Endothelial cell (in vitro differentiated cells): Measurements from ENCODE around the gene COL5A2. TPM values are rescaled to one million over a fixed set of nuclear protein-coding genes. Genes with fewer than 3 reads are reported as not detected.

ENCODE experiments used
- DNase-seq: peaks from one replicate; pipeline ENCODE4 v3.0.0; 2021; ENCODE audit warnings: low spot score
- H3K27ac Mint-ChIP-seq: one replicate; pipeline ENCODE4 v1.8.0; 2021; ENCODE audit warnings: mixed read lengths, inconsistent platforms; ENCODE audit not compliant: unreplicated experiment
- H3K27me3 Mint-ChIP-seq: one replicate; pipeline ENCODE4 v1.8.0; 2021; ENCODE audit warnings: mild to moderate bottlenecking, moderate library complexity, mixed read lengths, inconsistent platforms; ENCODE audit not compliant: unreplicated experiment
- H3K36me3 Mint-ChIP-seq: one replicate; pipeline ENCODE4 v1.8.0; 2021; ENCODE audit warnings: mild to moderate bottlenecking, low read depth, mixed read lengths, inconsistent platforms; ENCODE audit not compliant: unreplicated experiment
- H3K4me1 Mint-ChIP-seq: one replicate; pipeline ENCODE4 v1.8.0; 2021; ENCODE audit warnings: mild to moderate bottlenecking, mixed read lengths, inconsistent platforms; ENCODE audit not compliant: unreplicated experiment
- H3K4me3 Mint-ChIP-seq: one replicate; pipeline ENCODE4 v1.8.0; 2021; ENCODE audit warnings: mild to moderate bottlenecking, mixed read lengths, inconsistent platforms; ENCODE audit not compliant: unreplicated experiment
- H3K9me3 Mint-ChIP-seq: one replicate; pipeline ENCODE4 v1.8.0; 2021; ENCODE audit warnings: mixed read lengths, inconsistent platforms; ENCODE audit not compliant: unreplicated experiment
- CTCF ChIP-seq: fragments of 200-600 bp; sonication (generic); IDR thresholded peaks from one replicate; pipeline ENCODE4 v1.5.0; 2021; ENCODE audit warnings: antibody characterized with exemption; ENCODE audit not compliant: unreplicated experiment
- total RNA-seq: library from RNA; stranded (reverse); fragmentation: NEBNext Ultra II Directional; extraction: Animal tissue kit (Norgen Biotek cat#: 25700); gene quantifications from one replicate; pipeline ENCODE4 v1.2.1, GENCODE V29; 2021; ENCODE audit not compliant: unreplicated experiment

Gene COL5A2
- total RNA-seq, 1 donor from 2014 or later: 243 TPM

GRCh38 chr2:189218236-189218635, 38.7 kb upstream of the COL5A2 start:
- TF ChIP-seq CTCF: no peak
- Mint-ChIP-seq H3K4me3 (no peak overlapping the region), H3K36me3 (no peaks in the 10 kb centered on the region), H3K27ac (no peak overlapping the region), H3K9me3 (no peaks in the 10 kb centered on the region), H3K27me3 (no peaks in the 10 kb centered on the region), H3K4me1 (peaks cover 13% of the 10 kb centered on the region)
- no peak for DNase-seq

GRCh38 chr2:189217541-189217940, 38.0 kb upstream of the COL5A2 start:
- DNase-seq: peak; percentile 18
- H3K9me3 Mint-ChIP-seq: no peaks in the 10 kb centered on the region
- TF ChIP-seq CTCF: no peak
- H3K27me3 Mint-ChIP-seq: no peaks in the 10 kb centered on the region
- H3K36me3 Mint-ChIP-seq: no peaks in the 10 kb centered on the region
- H3K27ac Mint-ChIP-seq: peak overlapping the region; percentile 20
- H3K4me3 Mint-ChIP-seq: no peak overlapping the region
- H3K4me1 Mint-ChIP-seq: peaks cover 16% of the 10 kb centered on the region

GRCh38 chr2:189217051-189217450, 37.5 kb upstream of the COL5A2 start:
- no peak for DNase-seq
- H3K27ac Mint-ChIP-seq: peak overlapping the region; percentile 43
- TF ChIP-seq CTCF: no peak
- H3K9me3 Mint-ChIP-seq: no peaks in the 10 kb centered on the region
- peaks cover 18% of the 10 kb centered on the region for H3K4me1 Mint-ChIP-seq
- no peak overlapping the region for H3K4me3 Mint-ChIP-seq
- no peaks in the 10 kb centered on the region for H3K27me3 Mint-ChIP-seq
- no peaks in the 10 kb centered on the region for H3K36me3 Mint-ChIP-seq

GRCh38 chr2:189214484-189214883, 34.9 kb upstream of the COL5A2 start:
- H3K4me3 Mint-ChIP-seq: no peak overlapping the region
- no peak for DNase-seq
- TF ChIP-seq CTCF: no peak
- no peaks in the 10 kb centered on the region for H3K36me3 Mint-ChIP-seq
- no peaks in the 10 kb centered on the region for H3K9me3 Mint-ChIP-seq
- no peaks in the 10 kb centered on the region for H3K27me3 Mint-ChIP-seq
- peaks cover 33% of the 10 kb centered on the region for H3K4me1 Mint-ChIP-seq
- no peak overlapping the region for H3K27ac Mint-ChIP-seq

GRCh38 chr2:189213250-189213649, 33.7 kb upstream of the COL5A2 start:
- DNase-seq: no peak
- H3K4me3 Mint-ChIP-seq: no peak overlapping the region
- H3K27me3 Mint-ChIP-seq: no peaks in the 10 kb centered on the region
- peak overlapping the region; percentile 87 for H3K27ac Mint-ChIP-seq
- H3K36me3 Mint-ChIP-seq: no peaks in the 10 kb centered on the region
- no peaks in the 10 kb centered on the region for H3K9me3 Mint-ChIP-seq
- no peak for TF ChIP-seq CTCF
- H3K4me1 Mint-ChIP-seq: peaks cover 45% of the 10 kb centered on the region
